Right lung (tissue), 5 donors: ENCODE measurements around the gene E2F4. TPM values are rescaled to one million over a fixed set of nuclear protein-coding genes. Genes with fewer than 3 reads are reported as not detected.

ENCODE experiments used
- DNase-seq, 2 donors: peaks; one replicate each; pipeline ENCODE4 v3.0.0-alpha.2; 2013
- polyA plus RNA-seq, 5 donors: library from polyadenylated mRNA; unstranded; fragments of 120-200 nt; gene quantifications; one replicate each; pipeline versions ENCODE4 v1.2.1 to v1.2.3, GENCODE V29; 2013; ENCODE audit warnings: inconsistent platforms in 1 of 5, low replicate concordance in 1 of 5; ENCODE audit not compliant: insufficient read length in 5 of 5, insufficient read depth in 1 of 5

The E2F4 gene
- polyA plus RNA-seq, 5 donors = 43.8 to 70.5 (median 57.5) TPM

GRCh38 chr16:67208154-67208896, 16.4 kb downstream of the E2F4 start:
- DNase-seq = no peak

- no peak for DNase-seq
Observed at GRCh38 chr16:67209565-67209964, 17.6 kb downstream of the E2F4 start.

- DNase-seq = no peak
Observed at GRCh38 chr16:67210069-67210937, 18.3 kb downstream of the E2F4 start.

GRCh38 chr16:67211674-67212073, 19.7 kb downstream of the E2F4 start:
- DNase-seq = no peak

GRCh38 chr16:67212766-67213165, 20.8 kb downstream of the E2F4 start:
- no peak for DNase-seq

GRCh38 chr16:67213197-67214019, 21.5 kb downstream of the E2F4 start:
- DNase-seq = no peak

GRCh38 chr16:67215706-67216105, 23.8 kb downstream of the E2F4 start:
- no peak for DNase-seq

GRCh38 chr16:67216612-67217490, 24.9 kb downstream of the E2F4 start:
- peak; percentile 57 to 70 for DNase-seq

GRCh38 chr16:67223992-67224391, 32.0 kb downstream of the E2F4 start:
- DNase-seq = no peak

GRCh38 chr16:67226295-67226803, 34.4 kb downstream of the E2F4 start:
- DNase-seq = no peak

- DNase-seq = peak; percentile 98
Observed at GRCh38 chr16:67226804-67227566, 35.0 kb downstream of the E2F4 start, which contains the start of gene TMEM208. Gene TMEM208, plus strand, starts transcription at chr16:67227130. Its CDS starts 89 bp downstream, at chr16:67227219.

- DNase-seq = no peak
Observed at GRCh38 chr16:67227567-67227921, 35.6 kb downstream of the E2F4 start.

- no peak for DNase-seq
Observed at GRCh38 chr16:67228034-67228785, 36.3 kb downstream of the E2F4 start.

- DNase-seq = no peak
Observed at GRCh38 chr16:67228905-67229304, 37.0 kb downstream of the E2F4 start.

- no peak for DNase-seq
Observed at GRCh38 chr16:67229906-67230808, 38.2 kb downstream of the E2F4 start.

GRCh38 chr16:67230809-67231660, 39.1 kb downstream of the E2F4 start:
- DNase-seq = no peak

- DNase-seq = no peak
Observed at GRCh38 chr16:67233596-67233995, 41.6 kb downstream of the E2F4 start.
